Muscle of leg (tissue), 11 donors: Measurements from ENCODE around the gene RCOR2. TPM values are rescaled to one million over a fixed set of nuclear protein-coding genes. Genes with fewer than 3 reads are reported as not detected.

Experiments
- DNase-seq: peaks from one replicate; pipeline ENCODE4 v3.0.0; 2013
- H3K27ac ChIP-seq: one replicate; pipeline ENCODE4 v1.5.1; 2013; ENCODE audit warnings: mild to moderate bottlenecking, low read length, control low read depth
- H3K27me3 ChIP-seq: one replicate; pipeline ENCODE4 v1.6.1; 2013; ENCODE audit warnings: low read length; ENCODE audit not compliant: control insufficient read depth, insufficient read depth
- H3K36me3 ChIP-seq: one replicate; pipeline ENCODE4 v1.6.1; 2013; ENCODE audit warnings: low read length; ENCODE audit not compliant: control insufficient read depth, insufficient read depth
- H3K4me1 ChIP-seq: one replicate; pipeline ENCODE4 v1.6.1; 2013; ENCODE audit warnings: low read length; ENCODE audit not compliant: control insufficient read depth, insufficient read depth
- H3K4me3 ChIP-seq: one replicate; pipeline ENCODE4 v1.5.1; 2013; ENCODE audit warnings: low read length, control low read depth
- H3K9me3 ChIP-seq: replicated peaks from 2 replicates; pipeline ENCODE4 v1.6.1; 2013; ENCODE audit warnings: low read depth, low read length; ENCODE audit not compliant: control insufficient read depth
- WGBS: methylation state at CpG from one replicate; pipeline ENCODE4 v1.1.5; 2013; ENCODE audit warnings: missing lambda C conversion rate; ENCODE audit not compliant: insufficient coverage; 5-methylcytosine and 5-hydroxymethylcytosine counted together
- polyA plus RNA-seq, 8 donors: library from polyadenylated mRNA; unstranded; fragments of 120-200 nt; gene quantifications; one replicate each; pipeline versions ENCODE4 v1.2.1 to v1.2.3, GENCODE V29; 2013; ENCODE audit warnings: inconsistent platforms in 1 of 8, low replicate concordance in 1 of 8; ENCODE audit not compliant: insufficient read length in 8 of 8, insufficient read depth in 1 of 8
- total RNA-seq: library from RNA; stranded (reverse); fragments of 120-200 nt; gene quantifications from one replicate; pipeline ENCODE4 v1.2.4, GENCODE V29; 2013

RCOR2 gene
- total and polyA plus RNA-seq, 9 donors: 11.0 to 16.8 (median 14.5) TPM

GRCh38 chr11:63896071-63896470 is 20.9 kb downstream of the RCOR2 start:
- 88% methylated on average over 2 of the region's 4 CpGs for WGBS
- Histone ChIP-seq H3K4me1 (no peaks in the 10 kb centered on the region), H3K27me3 (no peaks in the 10 kb centered on the region), H3K4me3 (no peak overlapping the region), H3K9me3 (no peaks in the 10 kb centered on the region), H3K27ac (no peak overlapping the region), H3K36me3 (peaks cover 64% of the 10 kb centered on the region)
- no peak for DNase-seq

DNA sequence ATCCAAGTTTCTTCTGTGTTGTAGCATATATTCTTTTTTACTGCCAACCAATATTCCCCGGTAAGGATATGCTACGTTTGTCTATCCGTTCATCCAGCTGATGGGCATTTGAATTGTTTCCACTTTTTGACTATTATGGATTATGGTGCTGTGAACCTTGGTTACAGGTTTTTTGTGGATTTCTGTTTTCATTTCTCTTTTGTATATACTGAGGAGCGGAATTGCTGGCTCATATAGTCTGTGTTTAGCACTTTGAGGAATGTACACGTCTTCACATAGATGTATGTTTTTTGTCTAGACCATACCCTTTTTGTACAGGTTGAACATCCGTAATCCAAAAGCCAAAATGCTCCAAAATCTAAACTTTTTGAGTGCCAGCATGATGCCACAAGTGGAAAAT is 23.6 kb downstream of the RCOR2 start:
- 100% methylated on average over 1 of the region's 6 CpGs for WGBS
- DNase-seq: no peak
- Histone ChIP-seq H3K27me3 (no peaks in the 10 kb centered on the region), H3K4me3 (no peak overlapping the region), H3K36me3 (peaks cover 41% of the 10 kb centered on the region), H3K9me3 (no peaks in the 10 kb centered on the region), H3K27ac (no peak overlapping the region), H3K4me1 (peaks cover 10% of the 10 kb centered on the region)

DNA sequence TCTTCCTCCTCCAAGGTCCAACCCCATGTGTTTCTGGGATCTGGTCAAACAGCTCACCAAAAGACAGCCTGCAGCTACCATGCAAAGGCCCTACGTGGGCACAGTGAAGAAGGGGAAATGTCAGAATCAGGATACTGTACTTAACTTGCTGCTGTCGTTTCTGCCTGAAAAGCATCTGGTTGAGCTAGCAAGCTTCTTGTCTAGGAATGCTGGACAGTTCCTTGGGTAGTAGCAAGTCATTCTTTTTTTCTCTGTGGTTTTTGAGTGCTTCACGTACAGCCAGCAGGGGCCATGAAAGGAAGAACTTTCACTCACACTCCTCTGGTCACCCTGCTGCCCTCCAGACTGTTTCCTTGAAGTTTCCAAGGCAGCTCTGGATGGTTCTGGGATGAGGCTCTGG is 24.7 kb downstream of the RCOR2 start:
- no peak for DNase-seq
- Histone ChIP-seq H3K4me3 (no peak overlapping the region), H3K36me3 (peaks cover 30% of the 10 kb centered on the region), H3K27ac (no peak overlapping the region), H3K9me3 (no peaks in the 10 kb centered on the region), H3K4me1 (peaks cover 21% of the 10 kb centered on the region), H3K27me3 (no peaks in the 10 kb centered on the region)
- 33% methylated on average over 2 of the region's 3 CpGs for WGBS

DNA sequence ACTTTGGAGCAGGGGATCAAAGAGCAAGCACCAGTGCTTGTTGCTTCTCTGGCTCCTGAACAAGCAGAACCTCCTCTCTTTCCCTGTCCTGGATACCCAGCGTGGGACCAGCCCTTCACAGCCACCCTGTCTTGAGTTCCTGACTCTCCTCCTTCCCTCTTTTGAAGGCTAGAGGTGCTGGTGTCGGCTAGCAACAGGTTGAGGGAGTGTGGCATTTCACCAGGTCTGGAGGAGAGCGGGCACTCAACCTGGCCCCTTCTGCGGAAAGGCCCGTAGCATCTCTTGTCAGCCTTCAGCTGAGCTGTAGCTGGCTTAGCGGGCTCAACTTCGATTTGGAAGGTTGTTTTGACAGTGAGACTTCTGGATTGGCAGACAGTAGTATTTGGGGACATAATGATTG is 26.6 kb downstream of the RCOR2 start:
- DNase-seq: no peak
- Histone ChIP-seq H3K36me3 (peaks cover 13% of the 10 kb centered on the region), H3K4me3 (no peak overlapping the region), H3K27me3 (no peaks in the 10 kb centered on the region), H3K4me1 (peaks cover 21% of the 10 kb centered on the region), H3K9me3 (no peaks in the 10 kb centered on the region), H3K27ac (no peak overlapping the region)
- 88% methylated on average over 5 of the region's 7 CpGs for WGBS

DNA sequence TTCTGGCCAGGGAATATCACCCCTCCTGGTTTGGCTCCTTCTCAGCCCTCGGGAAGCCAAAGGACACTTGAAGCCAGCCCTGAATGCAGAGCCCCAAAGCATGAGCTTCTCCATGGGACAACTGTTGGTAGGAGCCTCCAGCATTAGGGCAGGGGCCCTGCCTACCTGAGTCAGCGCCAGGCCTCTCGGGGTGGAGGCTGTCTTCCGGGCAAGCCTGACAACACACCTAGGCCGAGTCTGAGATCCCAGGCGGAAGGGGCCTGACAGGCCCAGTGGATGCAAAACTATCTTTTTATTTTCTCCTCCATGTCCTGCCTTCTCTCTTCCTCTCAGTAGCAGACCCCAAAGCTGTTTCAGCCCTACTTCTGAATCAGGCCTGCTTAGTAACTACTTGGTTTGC is 27.6 kb downstream of the RCOR2 start:
- Histone ChIP-seq H3K9me3 (no peaks in the 10 kb centered on the region), H3K4me3 (no peak overlapping the region), H3K4me1 (peaks cover 21% of the 10 kb centered on the region), H3K27me3 (no peaks in the 10 kb centered on the region), H3K27ac (no peak overlapping the region), H3K36me3 (peaks cover 8% of the 10 kb centered on the region)
- WGBS: 73% methylated on average over 6 of the region's 6 CpGs
- DNase-seq: no peak

GRCh38 chr11:63888170-63889086 is 28.5 kb downstream of the RCOR2 start:
- H3K27me3 ChIP-seq: no peaks in the 10 kb centered on the region
- peaks cover 14% of the 10 kb centered on the region for H3K36me3 ChIP-seq
- WGBS: 44% methylated on average over 10 of the region's 25 CpGs
- H3K4me1 ChIP-seq: peaks cover 21% of the 10 kb centered on the region
- peak overlapping the region; percentile 29 for H3K27ac ChIP-seq
- peak; percentile 52 for DNase-seq
- H3K4me3 ChIP-seq: peak overlapping the region; percentile 8
- no peaks in the 10 kb centered on the region for H3K9me3 ChIP-seq

GRCh38 chr11:63887386-63887999 is 29.5 kb downstream of the RCOR2 start:
- WGBS: 47% methylated on average over 5 of the region's 6 CpGs
- H3K4me1 ChIP-seq: peaks cover 21% of the 10 kb centered on the region
- DNase-seq: no peak
- no peak overlapping the region for H3K27ac ChIP-seq
- peaks cover 14% of the 10 kb centered on the region for H3K36me3 ChIP-seq
- no peak overlapping the region for H3K4me3 ChIP-seq
- H3K9me3 ChIP-seq: no peaks in the 10 kb centered on the region
- H3K27me3 ChIP-seq: no peaks in the 10 kb centered on the region

- H3K36me3 ChIP-seq: peaks cover 6% of the 10 kb centered on the region
- no peak overlapping the region for H3K27ac ChIP-seq
- no peaks in the 10 kb centered on the region for H3K27me3 ChIP-seq
- 87% methylated on average over 3 of the region's 4 CpGs for whole genome bisulfite sequencing
- no peak for DNase-seq
- H3K4me1 ChIP-seq: peaks cover 20% of the 10 kb centered on the region
- no peak overlapping the region for H3K4me3 ChIP-seq
- no peaks in the 10 kb centered on the region for H3K9me3 ChIP-seq
These were observed 32.6 kb downstream of the RCOR2 start for GRCh38 chr11:63884196-63884932.

DNA sequence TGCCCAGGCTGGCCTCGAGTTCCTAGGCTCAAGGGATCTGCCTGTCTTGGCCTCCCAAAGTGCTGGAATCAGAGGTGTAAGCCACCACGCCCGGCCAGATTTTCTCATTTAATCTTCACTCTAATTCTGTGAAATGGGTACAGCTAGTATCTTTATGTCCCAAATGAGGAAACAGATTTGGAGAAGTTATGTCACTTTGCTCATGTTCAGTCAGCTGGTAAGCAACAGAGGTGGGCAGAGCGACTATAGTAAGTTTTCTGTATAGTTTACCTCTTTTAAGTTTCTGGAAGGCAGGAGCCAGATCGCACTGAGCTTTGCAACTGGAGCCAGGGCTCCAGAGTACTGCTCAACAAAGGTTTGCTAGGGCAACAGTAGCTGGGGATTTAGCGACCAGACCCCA is 33.2 kb downstream of the RCOR2 start:
- no peaks in the 10 kb centered on the region for H3K27me3 ChIP-seq
- H3K4me3 ChIP-seq: no peak overlapping the region
- peaks cover 6% of the 10 kb centered on the region for H3K36me3 ChIP-seq
- H3K9me3 ChIP-seq: no peaks in the 10 kb centered on the region
- H3K4me1 ChIP-seq: peaks cover 15% of the 10 kb centered on the region
- no peak overlapping the region for H3K27ac ChIP-seq
- DNase-seq: no peak
- WGBS: 74% methylated on average over 3 of the region's 6 CpGs
